Non-pigmented ciliary epithelial cell (primary cell): ENCODE results near the gene VWA8.
A peak's percentile ranks its signal among the peaks of the same experiment; 100 is the strongest.

Source experiments
- DNase-seq: peaks from one replicate; pipeline ENCODE4 v3.0.0-alpha.2; 2010; ENCODE audit warnings: low read depth

The VWA8 gene

GRCh38 chr13:41614671-41615527 is 346.0 kb downstream of the VWA8 start:
- no peak for DNase-seq

GRCh38 chr13:41613984-41614661 is 346.8 kb downstream of the VWA8 start:
- peak; percentile 92 for DNase-seq

- no peak for DNase-seq
Measured at GRCh38 chr13:41613471-41613870, 347.4 kb downstream of the VWA8 start.

- DNase-seq = no peak
Measured at GRCh38 chr13:41611385-41611784, 349.5 kb downstream of the VWA8 start.

GRCh38 chr13:41610404-41610803 is 350.5 kb downstream of the VWA8 start:
- DNase-seq = peak; percentile 98

- no peak for DNase-seq
Measured at GRCh38 chr13:41609828-41610227, 351.1 kb downstream of the VWA8 start.

GRCh38 chr13:41608839-41609177 is 352.1 kb downstream of the VWA8 start:
- no peak for DNase-seq

- no peak for DNase-seq
Measured at GRCh38 chr13:41608111-41608838, 352.6 kb downstream of the VWA8 start.

- no peak for DNase-seq
Measured at GRCh38 chr13:41606646-41607045, 354.3 kb downstream of the VWA8 start.

- no peak for DNase-seq
Measured at GRCh38 chr13:41605319-41606285, 355.3 kb downstream of the VWA8 start.

GRCh38 chr13:41603917-41604316 is 357.0 kb downstream of the VWA8 start:
- no peak for DNase-seq

GRCh38 chr13:41601718-41602445 is 359.0 kb downstream of the VWA8 start:
- no peak for DNase-seq

- no peak for DNase-seq
Measured at GRCh38 chr13:41599619-41600018, 361.3 kb downstream of the VWA8 start.

GRCh38 chr13:41597348-41598041 is 363.4 kb downstream of the VWA8 start:
- DNase-seq = no peak

- no peak for DNase-seq
Measured at GRCh38 chr13:41596190-41596589, 364.7 kb downstream of the VWA8 start.

- DNase-seq = no peak
Measured at GRCh38 chr13:41595298-41595697, 365.6 kb downstream of the VWA8 start.

- DNase-seq = no peak
Measured at GRCh38 chr13:41590643-41591042, 370.3 kb downstream of the VWA8 start.

GRCh38 chr13:41590122-41590521 is 370.8 kb downstream of the VWA8 start:
- no peak for DNase-seq

GRCh38 chr13:41589434-41589833 is 371.5 kb downstream of the VWA8 start:
- DNase-seq = no peak

GRCh38 chr13:41588899-41589298 is 372.0 kb downstream of the VWA8 start:
- peak; percentile 90 for DNase-seq
